Upper lobe of left lung (tissue), 4 donors: Measurements from ENCODE around the gene DIO3.

Experiments
- CTCF ChIP-seq, 6 experiments: fragments of 450-650 bp in 4 of 6; fragments of 200-600 bp in 2 of 6; sonication (generic) in 2 of 6; IDR thresholded peaks; one replicate each; pipeline ENCODE4 v1.5.1; 2016 to 2019; ENCODE audit warnings: antibody characterized with exemption in 6 of 6
- POLR2AphosphoS5 ChIP-seq, 2 donors: sonication (generic); formaldehyde crosslinking; IDR thresholded peaks; one replicate each; pipeline ENCODE4 v1.5.1; 2017; ENCODE audit warnings: antibody characterized with exemption in 2 of 2

GRCh38 chr14:101554991-101555668 is 6.2 kb upstream of the DIO3 start:
- TF ChIP-seq CTCF (IDR thresholded peaks at IDR 0.05): no peak
- TF ChIP-seq POLR2AphosphoS5 (IDR thresholded peaks at IDR 0.05): no peak
